MM.1S (cell line): ENCODE data around the gene KHDRBS2.
A peak's percentile ranks its signal among the peaks of the same experiment; 100 is the strongest.

Experiments
- DNase-seq: peaks from one replicate; pipeline ENCODE4 v3.0.0-alpha.2; 2015
- H2AFZ ChIP-seq: fragments of 300-600 bp; sonication (generic); 2 replicates; pipeline ENCODE4 v1.6.0; 2016; ENCODE audit warnings: antibody characterized with exemption, low read length
- H3F3A ChIP-seq: fragments of 300-600 bp; sonication (generic); 2 replicates; pipeline ENCODE4 v1.6.1; 2016; ENCODE audit warnings: mild to moderate bottlenecking, antibody characterized with exemption, low read length, moderate library complexity, mixed read lengths; ENCODE audit not compliant: insufficient read depth
- H3K27ac ChIP-seq: fragments of 300-600 bp; sonication (generic); 2 replicates; pipeline ENCODE4 v1.5.1; 2016; ENCODE audit warnings: mild to moderate bottlenecking, low read length
- H3K27me3 ChIP-seq: fragments of 300-600 bp; sonication (generic); replicated peaks from 2 replicates; pipeline ENCODE4 v1.6.0; 2016; ENCODE audit warnings: low read length; ENCODE audit not compliant: insufficient read depth
- H3K36me3 ChIP-seq: fragments of 300-600 bp; sonication (generic); replicated peaks from 2 replicates; pipeline ENCODE4 v1.6.1; 2016; ENCODE audit warnings: mild to moderate bottlenecking, low read length, mixed read lengths; ENCODE audit not compliant: insufficient read depth
- H3K4me1 ChIP-seq: fragments of 300-600 bp; sonication (generic); 2 replicates; pipeline ENCODE4 v1.6.1; 2016; ENCODE audit warnings: low read length, mixed read lengths
- H3K4me2 ChIP-seq: fragments of 300-600 bp; sonication (generic); 2 replicates; pipeline ENCODE4 v1.6.0; 2016; ENCODE audit warnings: low read depth, low read length
- H3K4me3 ChIP-seq: fragments of 300-600 bp; sonication (generic); 2 replicates; pipeline ENCODE4 v1.5.1; 2016; ENCODE audit warnings: low read length, mixed read lengths
- H3K79me2 ChIP-seq: fragments of 300-600 bp; sonication (generic); 2 replicates; pipeline ENCODE4 v1.6.1; 2016; ENCODE audit warnings: mixed run types, low read length, mixed read lengths
- H3K9ac ChIP-seq: fragments of 300-600 bp; sonication (generic); 2 replicates; pipeline ENCODE4 v1.6.1; 2016; ENCODE audit warnings: low read length, mixed read lengths
- H3K9me2 ChIP-seq: fragments of 300-600 bp; sonication (generic); replicated peaks from 2 replicates; pipeline ENCODE4 v1.6.1; 2016; ENCODE audit warnings: mild to moderate bottlenecking, low read length, mixed read lengths; ENCODE audit not compliant: insufficient read depth
- H3K9me3 ChIP-seq: fragments of 300-600 bp; sonication (generic); replicated peaks from 2 replicates; pipeline ENCODE4 v1.6.1; 2016; ENCODE audit warnings: mild to moderate bottlenecking, low read length, mixed read lengths; ENCODE audit not compliant: insufficient read depth
- H4K20me1 ChIP-seq: fragments of 300-600 bp; sonication (generic); 2 replicates; pipeline ENCODE4 v1.6.1; 2016; ENCODE audit warnings: mild to moderate bottlenecking, low read length, moderate library complexity, mixed read lengths; ENCODE audit not compliant: insufficient read depth
- CTCF ChIP-seq: fragments of 300-600 bp; sonication (generic); IDR thresholded peaks from 2 replicates; pipeline ENCODE4 v1.5.1; 2016; ENCODE audit warnings: antibody characterized with exemption, low read length, mixed read lengths
- EZH2 ChIP-seq: fragments of 300-600 bp; sonication (generic); optimal IDR thresholded peaks from 2 replicates; pipeline ENCODE3; 2017; ENCODE audit warnings: low read depth, mild to moderate bottlenecking, antibody characterized with exemption, low read length, mixed read lengths
- EZH2phosphoT487 ChIP-seq: fragments of 300-600 bp; sonication (generic); IDR thresholded peaks from 2 replicates; pipeline ENCODE4 v1.6.1; 2018; ENCODE audit warnings: antibody characterized with exemption, low read length

KHDRBS2 gene

GRCh38 chr6:62150048-62150663, 135.9 kb downstream of the KHDRBS2 start:
- Histone ChIP-seq H3K9ac (no peak overlapping the region), H3K79me2 (no peaks in the 10 kb centered on the region), H3K36me3 (no peaks in the 10 kb centered on the region), H3K27ac (no peak overlapping the region), H3K9me2 (no peaks in the 10 kb centered on the region), H3K9me3 (no peaks in the 10 kb centered on the region), H4K20me1 (no peaks in the 10 kb centered on the region), H3K4me2 (no peak overlapping the region), H3F3A (no peaks in the 10 kb centered on the region), H3K27me3 (no peaks in the 10 kb centered on the region), H3K4me3 (no peak overlapping the region), H3K4me1 (0 out of 2 replicates have a peak, but pooled peaks cover 2% of the 10 kb centered on the region), H2AFZ (no peak overlapping the region)
- TF ChIP-seq EZH2phosphoT487: no peak
- no peak for TF ChIP-seq EZH2
- peak; percentile 78 for TF ChIP-seq CTCF
- peak; percentile 46 for DNase-seq

GRCh38 chr6:62146954-62147853, 138.8 kb downstream of the KHDRBS2 start:
- Histone ChIP-seq H3K4me3 (no peak overlapping the region), H3K9me3 (no peaks in the 10 kb centered on the region), H4K20me1 (no peaks in the 10 kb centered on the region), H3K4me2 (no peak overlapping the region), H3F3A (no peaks in the 10 kb centered on the region), H3K9ac (no peak overlapping the region), H3K9me2 (no peaks in the 10 kb centered on the region), H3K36me3 (no peaks in the 10 kb centered on the region), H3K79me2 (no peaks in the 10 kb centered on the region), H3K27me3 (no peaks in the 10 kb centered on the region), H3K4me1 (0 out of 2 replicates have a peak, but pooled peaks cover 2% of the 10 kb centered on the region), H2AFZ (no peak overlapping the region), H3K27ac (no peak overlapping the region)
- DNase-seq: no peak
- TF ChIP-seq EZH2phosphoT487 (no peak), EZH2 (no peak), CTCF (no peak)

- Histone ChIP-seq H3K4me2 (no peak overlapping the region), H3K27ac (no peak overlapping the region), H3K79me2 (no peaks in the 10 kb centered on the region)
These were observed 156.9 kb downstream of the KHDRBS2 start for GRCh38 chr6:62129127-62129526.

More at GRCh38 chr6:62129127-62129526, 156.9 kb downstream of the KHDRBS2 start:
- H3K4me1 ChIP-seq: no peaks in the 10 kb centered on the region
- H3K36me3 ChIP-seq: no peaks in the 10 kb centered on the region
- DNase-seq: no peak
- H3F3A ChIP-seq: no peaks in the 10 kb centered on the region
- H3K27me3 ChIP-seq: no peaks in the 10 kb centered on the region
- H3K9me3 ChIP-seq: no peaks in the 10 kb centered on the region
- no peak overlapping the region for H3K9ac ChIP-seq
- H4K20me1 ChIP-seq: no peaks in the 10 kb centered on the region
- no peak overlapping the region for H3K4me3 ChIP-seq
- TF ChIP-seq EZH2phosphoT487 (no peak), EZH2 (no peak), CTCF (no peak)
- no peaks in the 10 kb centered on the region for H3K9me2 ChIP-seq
- H2AFZ ChIP-seq: no peak overlapping the region
